ENCODE data around the gene MYOD1. TPM values are rescaled to one million over a fixed set of nuclear protein-coding genes. Genes with fewer than 3 reads are reported as not detected.

Gene MYOD1
- total RNA-seq, 1 donor from 2014 or later: not detected

GRCh38 chr11:17722000-17722643 is 2.8 kb downstream of the MYOD1 start:
- TF ChIP-seq CTCF (conservative IDR thresholded peaks at IDR 0.05; ENCODE audit: low read depth, low read length): peak; percentile 63
- DNase-seq (ENCODE audit: low read depth): no peak
- no peak overlapping the region for H3K4me3 ChIP-seq (ENCODE audit: low read depth, low read length)

GRCh38 chr11:17724020-17724908 is 4.9 kb downstream of the MYOD1 start:
- TF ChIP-seq CTCF (conservative IDR thresholded peaks at IDR 0.05; ENCODE audit: low read depth, low read length): no peak
- no peak overlapping the region for H3K4me3 ChIP-seq (ENCODE audit: low read depth, low read length)
- DNase-seq (ENCODE audit: low read depth): no peak

- no peak overlapping the region for H3K4me3 ChIP-seq (ENCODE audit: low read depth, low read length)
- no peak for TF ChIP-seq CTCF (conservative IDR thresholded peaks at IDR 0.05; ENCODE audit: low read depth, low read length)
- DNase-seq (ENCODE audit: low read depth): no peak
These were observed 5.8 kb downstream of the MYOD1 start for GRCh38 chr11:17725174-17725573.

- no peak for TF ChIP-seq CTCF (conservative IDR thresholded peaks at IDR 0.05; ENCODE audit: low read depth, low read length)
- DNase-seq (ENCODE audit: low read depth): no peak
- no peak overlapping the region for H3K4me3 ChIP-seq (ENCODE audit: low read depth, low read length)
These were observed 10.8 kb downstream of the MYOD1 start for GRCh38 chr11:17730137-17730536.

GRCh38 chr11:17730608-17731462 is 11.5 kb downstream of the MYOD1 start:
- TF ChIP-seq CTCF (conservative IDR thresholded peaks at IDR 0.05; ENCODE audit: low read depth, low read length): peak; percentile 90
- DNase-seq (ENCODE audit: low read depth): peak; percentile 6
- no peak overlapping the region for H3K4me3 ChIP-seq (ENCODE audit: low read depth, low read length)

- H3K4me3 ChIP-seq (ENCODE audit: low read depth, low read length): no peak overlapping the region
- no peak for DNase-seq (ENCODE audit: low read depth)
- TF ChIP-seq CTCF (conservative IDR thresholded peaks at IDR 0.05; ENCODE audit: low read depth, low read length): no peak
These were observed 13.9 kb downstream of the MYOD1 start for GRCh38 chr11:17733261-17733660.

All from epithelial cell of proximal tubule (primary cell).